ENCODE data around the gene AP4S1.

The AP4S1 gene

DNA sequence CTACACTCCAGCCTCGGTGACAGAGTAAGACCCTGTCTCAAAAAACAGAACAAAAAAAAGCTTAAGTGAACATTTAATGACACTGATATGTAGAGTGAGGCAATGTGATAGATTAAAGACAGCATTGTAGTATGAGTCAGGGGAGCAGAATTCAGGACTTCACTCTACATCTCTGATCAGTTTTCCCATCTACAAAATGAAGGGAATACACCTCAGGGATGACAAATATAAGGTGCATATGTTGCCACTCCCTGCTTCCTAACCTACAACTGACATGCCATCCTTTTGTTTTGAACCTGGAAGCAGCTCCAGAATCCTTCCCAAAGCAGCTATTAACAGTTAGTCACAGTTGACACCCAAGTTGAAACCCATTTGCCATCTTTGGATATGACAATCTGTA, 31.6 kb downstream of the AP4S1 start:
- Histone ChIP-seq H3K79me2 (ENCODE audit: insufficient read depth, low read length) (no peaks in the 10 kb centered on the region), H3K9ac (ENCODE audit: low read length) (no peak overlapping the region), H3K4me3 (ENCODE audit: insufficient read depth, low read length, poor library complexity, severe bottlenecking) (no peak overlapping the region), H3K9me2 (replicated peaks; ENCODE audit: insufficient read depth, low read length) (no peaks in the 10 kb centered on the region), H3F3A (ENCODE audit: insufficient read depth) (no peaks in the 10 kb centered on the region), H3K9me3 (ENCODE audit: insufficient read depth, low read length) (no peaks in the 10 kb centered on the region), H3K27ac (ENCODE audit: low read depth, low read length) (no peak overlapping the region), H3K27me3 (ENCODE audit: low read length) (no peaks in the 10 kb centered on the region), H4K20me1 (ENCODE audit: low read depth, low read length) (no peaks in the 10 kb centered on the region), H3K4me2 (ENCODE audit: low read depth, low read length, poor library complexity, severe bottlenecking) (no peak overlapping the region), H2AFZ (ENCODE audit: low read depth, low read length, severe bottlenecking) (no peak overlapping the region), H3K36me3 (ENCODE audit: low read length) (no peaks in the 10 kb centered on the region)
- no peak for TF ChIP-seq EZH2phosphoT487 (conservative IDR thresholded peaks at IDR 0.05; ENCODE audit: low read length)

DNA sequence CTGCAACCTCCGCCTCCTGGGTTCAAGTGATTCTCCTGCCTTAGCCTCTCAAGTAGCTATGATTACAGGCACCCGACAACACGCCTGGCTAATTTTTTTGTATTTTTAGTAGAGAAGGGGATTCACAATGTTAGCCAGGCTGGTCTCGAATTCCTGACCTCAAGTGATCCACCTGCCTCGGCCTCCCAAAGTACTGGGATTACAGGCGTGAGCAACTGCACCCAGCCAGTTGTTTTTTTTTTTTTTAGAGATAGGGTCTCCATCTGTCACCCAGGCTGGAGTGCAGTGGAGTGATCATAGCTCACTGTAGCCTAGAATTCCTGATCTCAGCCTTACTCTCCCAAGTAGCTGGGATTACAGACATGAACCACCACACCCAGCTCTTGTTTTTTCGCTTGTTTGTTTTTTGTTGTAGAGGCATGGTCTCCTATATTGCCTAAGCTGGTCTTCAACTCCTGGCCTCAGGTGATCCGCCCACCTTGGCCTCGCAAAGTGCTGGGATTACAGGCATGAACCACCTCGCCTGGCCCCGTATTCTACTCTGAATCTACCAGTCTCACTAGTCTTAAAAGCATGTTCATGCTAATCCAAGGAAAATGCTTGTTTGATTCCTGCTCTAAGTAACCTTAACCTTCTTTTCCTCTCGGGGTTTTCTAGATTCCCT, 32.4 kb downstream of the AP4S1 start:
- Histone ChIP-seq H3F3A (ENCODE audit: insufficient read depth) (no peaks in the 10 kb centered on the region), H3K9me3 (ENCODE audit: insufficient read depth, low read length) (no peaks in the 10 kb centered on the region)

DNA sequence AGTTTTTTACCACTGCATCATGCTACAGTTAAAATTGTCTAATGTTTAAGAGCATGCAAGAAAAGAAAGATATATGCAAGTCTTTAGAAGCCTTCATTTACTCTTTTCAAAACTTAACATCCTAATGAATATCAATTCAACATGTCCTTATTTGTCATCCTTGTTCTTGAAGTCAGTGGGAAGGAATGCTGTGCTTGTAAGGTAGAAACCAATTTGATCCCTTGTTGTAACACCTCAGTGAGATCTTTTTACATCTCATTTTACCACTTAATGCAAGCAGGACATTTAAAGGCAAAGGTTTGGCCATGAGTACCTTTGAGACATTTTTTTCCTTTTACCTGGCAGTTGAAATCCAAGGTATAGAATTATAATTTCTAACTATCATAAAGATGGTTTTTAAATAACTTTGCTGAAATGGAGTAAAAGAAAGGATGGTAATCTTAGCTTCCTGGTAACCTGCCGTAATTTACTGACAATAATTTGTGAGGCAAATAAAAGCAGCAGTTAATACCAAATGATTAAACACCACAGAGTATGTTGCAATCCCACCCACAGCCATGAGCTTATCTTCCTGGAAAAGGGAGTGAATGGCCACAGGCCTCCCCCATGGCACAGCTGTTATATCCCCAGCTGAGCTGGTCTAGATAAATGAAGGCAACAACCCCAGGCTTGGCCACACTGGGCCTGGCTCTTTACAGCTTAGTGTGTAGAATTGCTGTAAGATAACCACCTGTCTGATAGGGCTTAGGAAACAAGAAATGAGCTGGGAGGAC, 33.9 kb downstream of the AP4S1 start:
- Histone ChIP-seq H2AFZ (ENCODE audit: low read depth, low read length, severe bottlenecking) (no peak overlapping the region), H3F3A (ENCODE audit: insufficient read depth) (no peaks in the 10 kb centered on the region), H3K9me2 (replicated peaks; ENCODE audit: insufficient read depth, low read length) (no peaks in the 10 kb centered on the region), H3K9ac (ENCODE audit: low read length) (no peak overlapping the region), H3K4me3 (ENCODE audit: insufficient read depth, low read length, poor library complexity, severe bottlenecking) (no peak overlapping the region), H3K79me2 (ENCODE audit: insufficient read depth, low read length) (no peaks in the 10 kb centered on the region), H3K27me3 (ENCODE audit: low read length) (no peaks in the 10 kb centered on the region), H3K9me3 (ENCODE audit: insufficient read depth, low read length) (no peaks in the 10 kb centered on the region), H3K36me3 (ENCODE audit: low read length) (no peaks in the 10 kb centered on the region), H3K27ac (ENCODE audit: low read depth, low read length) (no peak overlapping the region), H3K4me2 (ENCODE audit: low read depth, low read length, poor library complexity, severe bottlenecking) (no peak overlapping the region), H4K20me1 (ENCODE audit: low read depth, low read length) (no peaks in the 10 kb centered on the region)
- TF ChIP-seq EZH2phosphoT487 (conservative IDR thresholded peaks at IDR 0.05; ENCODE audit: low read length) (no peak), CTCF (IDR thresholded peaks at IDR 0.05; ENCODE audit: insufficient read depth, low read length, poor library complexity, severe bottlenecking) (no peak)

More for the DNA sequence above, 32.4 kb downstream of the AP4S1 start:
- no peaks in the 10 kb centered on the region for H3K36me3 ChIP-seq (ENCODE audit: low read length)
- no peaks in the 10 kb centered on the region for H3K9me2 ChIP-seq (replicated peaks; ENCODE audit: insufficient read depth, low read length)
- no peaks in the 10 kb centered on the region for H3K27me3 ChIP-seq (ENCODE audit: low read length)
- H3K79me2 ChIP-seq (ENCODE audit: insufficient read depth, low read length): no peaks in the 10 kb centered on the region
- H3K4me3 ChIP-seq (ENCODE audit: insufficient read depth, low read length, poor library complexity, severe bottlenecking): no peak overlapping the region
- no peak overlapping the region for H2AFZ ChIP-seq (ENCODE audit: low read depth, low read length, severe bottlenecking)
- H3K4me2 ChIP-seq (ENCODE audit: low read depth, low read length, poor library complexity, severe bottlenecking): no peak overlapping the region
- no peak for TF ChIP-seq EZH2phosphoT487 (conservative IDR thresholded peaks at IDR 0.05; ENCODE audit: low read length)
- no peak for TF ChIP-seq CTCF (IDR thresholded peaks at IDR 0.05; ENCODE audit: insufficient read depth, low read length, poor library complexity, severe bottlenecking)
- no peak overlapping the region for H3K9ac ChIP-seq (ENCODE audit: low read length)
- no peak overlapping the region for H3K27ac ChIP-seq (ENCODE audit: low read depth, low read length)
- H4K20me1 ChIP-seq (ENCODE audit: low read depth, low read length): no peaks in the 10 kb centered on the region

Data from SU-DHL-6 (cell line).